ENCODE measurements around the gene GNPTAB.

- TF ChIP-seq, protein P1, sequence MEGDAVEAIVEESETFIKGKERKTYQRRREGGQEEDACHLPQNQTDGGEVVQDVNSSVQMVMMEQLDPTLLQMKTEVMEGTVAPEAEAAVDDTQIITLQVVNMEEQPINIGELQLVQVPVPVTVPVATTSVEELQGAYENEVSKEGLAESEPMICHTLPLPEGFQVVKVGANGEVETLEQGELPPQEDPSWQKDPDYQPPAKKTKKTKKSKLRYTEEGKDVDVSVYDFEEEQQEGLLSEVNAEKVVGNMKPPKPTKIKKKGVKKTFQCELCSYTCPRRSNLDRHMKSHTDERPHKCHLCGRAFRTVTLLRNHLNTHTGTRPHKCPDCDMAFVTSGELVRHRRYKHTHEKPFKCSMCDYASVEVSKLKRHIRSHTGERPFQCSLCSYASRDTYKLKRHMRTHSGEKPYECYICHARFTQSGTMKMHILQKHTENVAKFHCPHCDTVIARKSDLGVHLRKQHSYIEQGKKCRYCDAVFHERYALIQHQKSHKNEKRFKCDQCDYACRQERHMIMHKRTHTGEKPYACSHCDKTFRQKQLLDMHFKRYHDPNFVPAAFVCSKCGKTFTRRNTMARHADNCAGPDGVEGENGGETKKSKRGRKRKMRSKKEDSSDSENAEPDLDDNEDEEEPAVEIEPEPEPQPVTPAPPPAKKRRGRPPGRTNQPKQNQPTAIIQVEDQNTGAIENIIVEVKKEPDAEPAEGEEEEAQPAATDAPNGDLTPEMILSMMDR (IDR thresholded peaks at IDR 0.05): peak; percentile 59
- no peak for TF ChIP-seq EZH2 (IDR thresholded peaks at IDR 0.05; ENCODE audit: borderline replicate concordance, insufficient read depth, low read depth, low read length, poor library complexity, severe bottlenecking)
These were observed 86.9 kb downstream of the GNPTAB start for GRCh38 chr12:101743724-101744472.
